H9 (cell line): ENCODE results near the gene SMAD6. TPM values are rescaled to one million over a fixed set of nuclear protein-coding genes. Genes with fewer than 3 reads are reported as not detected.

Experiments
- DNase-seq: peaks from one replicate; pipeline ENCODE4 v3.0.0-alpha.2; 2017
- H2AFZ ChIP-seq: one replicate; pipeline ENCODE4 v1.6.1; 2013; ENCODE audit warnings: mild to moderate bottlenecking, low read length, control low read depth, moderate library complexity
- H2AK5ac ChIP-seq: 2 replicates; pipeline ENCODE4 v1.6.1; 2013; ENCODE audit warnings: low read length, control low read depth, mixed read lengths; ENCODE audit not compliant: insufficient read length
- H2BK120ac ChIP-seq: one replicate; pipeline ENCODE4 v1.6.1; 2013; ENCODE audit warnings: low read depth, mild to moderate bottlenecking, low read length, control low read depth, inconsistent platforms; ENCODE audit not compliant: poor library complexity, severe bottlenecking
- H2BK12ac ChIP-seq: 2 replicates; pipeline ENCODE4 v1.6.1; 2013; ENCODE audit warnings: low read length, control low read depth, mixed read lengths, low read depth; ENCODE audit not compliant: insufficient read length
- H2BK15ac ChIP-seq: 2 replicates; pipeline ENCODE4 v1.6.1; 2013; ENCODE audit warnings: low read depth, low read length, control low read depth
- H2BK20ac ChIP-seq: one replicate; pipeline ENCODE4 v1.6.1; 2013; ENCODE audit warnings: low read depth, mild to moderate bottlenecking, low read length, control low read depth, inconsistent platforms; ENCODE audit not compliant: poor library complexity, severe bottlenecking
- H2BK5ac ChIP-seq: 2 replicates; pipeline ENCODE4 v1.6.1; 2013; ENCODE audit warnings: low read length, control low read depth, mixed read lengths; ENCODE audit not compliant: insufficient read length
- H3K14ac ChIP-seq: 2 replicates; pipeline ENCODE4 v1.6.1; 2013; ENCODE audit warnings: low read length, control low read depth; ENCODE audit not compliant: insufficient read depth
- H3K18ac ChIP-seq: 2 replicates; pipeline ENCODE4 v1.6.1; 2013; ENCODE audit warnings: low read depth, mild to moderate bottlenecking, mixed read lengths, low read length, control low read depth; ENCODE audit not compliant: insufficient read length
- H3K23ac ChIP-seq: 2 replicates; pipeline ENCODE4 v1.6.1; 2013; ENCODE audit warnings: low read length, control low read depth, mixed read lengths, low read depth; ENCODE audit not compliant: insufficient read length
- H3K23me2 ChIP-seq: 2 replicates; pipeline ENCODE4 v1.6.1; 2013; ENCODE audit warnings: low read depth, mild to moderate bottlenecking, mixed read lengths, low read length, control low read depth; ENCODE audit not compliant: insufficient read length, poor library complexity, severe bottlenecking
- H3K27ac ChIP-seq: 2 replicates; pipeline ENCODE4 v1.5.1; 2013; ENCODE audit warnings: low read length, control low read depth, mixed read lengths, low read depth; ENCODE audit not compliant: insufficient read length
- H3K27me3 ChIP-seq: 2 replicates; pipeline ENCODE4 v1.6.1; 2013; ENCODE audit warnings: low read length, control low read depth, inconsistent platforms; ENCODE audit not compliant: insufficient read depth
- H3K4ac ChIP-seq: 2 replicates; pipeline ENCODE4 v1.6.1; 2013; ENCODE audit warnings: low read depth, mild to moderate bottlenecking, control low read depth, inconsistent platforms, low read length, moderate library complexity
- H3K4me1 ChIP-seq: 2 replicates; pipeline ENCODE4 v1.6.1; 2013; ENCODE audit warnings: low read length, control low read depth, inconsistent platforms; ENCODE audit not compliant: insufficient read depth
- H3K4me2 ChIP-seq: 2 replicates; pipeline ENCODE4 v1.6.1; 2013; ENCODE audit warnings: low read length, control low read depth, mixed read lengths; ENCODE audit not compliant: insufficient read length, insufficient read depth
- H3K56ac ChIP-seq: 2 replicates; pipeline ENCODE4 v1.6.1; 2013; ENCODE audit warnings: low read depth, mild to moderate bottlenecking, mixed read lengths, low read length, control low read depth; ENCODE audit not compliant: insufficient read length
- H3K79me1 ChIP-seq: 2 replicates; pipeline ENCODE4 v1.6.1; 2013; ENCODE audit warnings: low read depth, mild to moderate bottlenecking, moderate library complexity, low read length, control low read depth, inconsistent platforms; ENCODE audit not compliant: insufficient read depth, poor library complexity, severe bottlenecking
- H3K79me2 ChIP-seq: 2 replicates; pipeline ENCODE4 v1.6.1; 2013; ENCODE audit warnings: low read length, control low read depth, inconsistent platforms; ENCODE audit not compliant: insufficient read depth
- H3K9ac ChIP-seq: 2 replicates; pipeline ENCODE4 v1.6.1; 2013; ENCODE audit warnings: low read length, control low read depth, mixed read lengths; ENCODE audit not compliant: insufficient read length; ENCODE audit errors: extremely low read depth
- H3K9me3 ChIP-seq: one replicate; pipeline ENCODE4 v1.6.1; 2013; ENCODE audit warnings: low read depth, low read length, inconsistent platforms; ENCODE audit not compliant: control insufficient read depth
- H3T11ph ChIP-seq: one replicate; pipeline ENCODE4 v1.6.1; 2013; ENCODE audit warnings: mild to moderate bottlenecking, low read length, control low read depth, inconsistent platforms
- H4K20me1 ChIP-seq: one replicate; pipeline ENCODE4 v1.6.1; 2013; ENCODE audit not compliant: control insufficient read depth, insufficient read length, insufficient read depth
- H4K5ac ChIP-seq: 2 replicates; pipeline ENCODE4 v1.6.1; 2013; ENCODE audit warnings: low read depth, mild to moderate bottlenecking, mixed read lengths, low read length, control low read depth; ENCODE audit not compliant: insufficient read length
- H4K8ac ChIP-seq: replicated peaks from 2 replicates; pipeline ENCODE4 v1.6.1; 2013; ENCODE audit warnings: low read length, control low read depth, mixed read lengths, low read depth; ENCODE audit not compliant: insufficient read length
- H4K91ac ChIP-seq: 2 replicates; pipeline ENCODE4 v1.6.1; 2013; ENCODE audit warnings: low read depth, mild to moderate bottlenecking, moderate library complexity, mixed read lengths, low read length, control low read depth; ENCODE audit not compliant: insufficient read length
- H3K27ac Mint-ChIP-seq, 3 experiments: 2 replicates in 2 of 3; 3 replicates in 1 of 3; pipeline ENCODE4 v1.8.0; 2020 to 2021; ENCODE audit warnings: mixed read lengths in 3 of 3, mild to moderate bottlenecking in 1 of 3, moderate library complexity in 1 of 3
- H3K27me3 Mint-ChIP-seq: 2 replicates; pipeline ENCODE4 v1.8.0; 2021; ENCODE audit warnings: low read depth, mild to moderate bottlenecking, moderate library complexity, mixed read lengths
- H3K36me3 Mint-ChIP-seq, 3 experiments: 2 replicates in 2 of 3; 3 replicates in 1 of 3; pipeline ENCODE4 v1.8.0; 2020 to 2021; ENCODE audit warnings: low read depth in 3 of 3, mixed read lengths in 3 of 3; ENCODE audit not compliant: insufficient read depth in 1 of 3
- H3K4me1 Mint-ChIP-seq, 2 experiments: 2 replicates each; pipeline ENCODE4 v1.8.0; 2020; ENCODE audit warnings: mixed read lengths in 2 of 2
- H3K4me3 Mint-ChIP-seq, 2 experiments: 2 replicates in 1 of 2; 3 replicates in 1 of 2; pipeline ENCODE4 v1.8.0; 2020 to 2021; ENCODE audit warnings: mild to moderate bottlenecking in 2 of 2, mixed read lengths in 2 of 2, moderate library complexity in 1 of 2
- H3K9me3 Mint-ChIP-seq, 2 experiments: 2 replicates in 1 of 2; 3 replicates in 1 of 2; pipeline ENCODE4 v1.8.0; 2020; ENCODE audit warnings: mild to moderate bottlenecking in 2 of 2, mixed read lengths in 2 of 2, moderate library complexity in 1 of 2
- WGBS: extraction: QIAGEN DNeasy Blood & Tissue Kit; methylation state at CpG from one replicate; pipeline ENCODE4 v1.1.7; 2013; ENCODE audit warnings: missing lambda C conversion rate, low lambda C conversion rate, mixed read lengths; ENCODE audit not compliant: insufficient read length; ENCODE audit errors: extremely low coverage; 5-methylcytosine and 5-hydroxymethylcytosine counted together
- total RNA-seq: library from RNA; stranded (reverse); gene quantifications from 2 replicates; pipeline ENCODE4 v1.2.1, GENCODE V29; 2021
- TF ChIP-seq, protein P1 (sequence below): fragments of 200-600 bp; sonication (generic); conservative IDR thresholded peaks from 3 replicates; pipeline ENCODE4 v1.8.0; 2021; ENCODE audit warnings: antibody characterized with exemption, mild to moderate bottlenecking

Gene SMAD6
- total RNA-seq, 1 experiment from 2014 or later, result 6.0 TPM

DNA sequence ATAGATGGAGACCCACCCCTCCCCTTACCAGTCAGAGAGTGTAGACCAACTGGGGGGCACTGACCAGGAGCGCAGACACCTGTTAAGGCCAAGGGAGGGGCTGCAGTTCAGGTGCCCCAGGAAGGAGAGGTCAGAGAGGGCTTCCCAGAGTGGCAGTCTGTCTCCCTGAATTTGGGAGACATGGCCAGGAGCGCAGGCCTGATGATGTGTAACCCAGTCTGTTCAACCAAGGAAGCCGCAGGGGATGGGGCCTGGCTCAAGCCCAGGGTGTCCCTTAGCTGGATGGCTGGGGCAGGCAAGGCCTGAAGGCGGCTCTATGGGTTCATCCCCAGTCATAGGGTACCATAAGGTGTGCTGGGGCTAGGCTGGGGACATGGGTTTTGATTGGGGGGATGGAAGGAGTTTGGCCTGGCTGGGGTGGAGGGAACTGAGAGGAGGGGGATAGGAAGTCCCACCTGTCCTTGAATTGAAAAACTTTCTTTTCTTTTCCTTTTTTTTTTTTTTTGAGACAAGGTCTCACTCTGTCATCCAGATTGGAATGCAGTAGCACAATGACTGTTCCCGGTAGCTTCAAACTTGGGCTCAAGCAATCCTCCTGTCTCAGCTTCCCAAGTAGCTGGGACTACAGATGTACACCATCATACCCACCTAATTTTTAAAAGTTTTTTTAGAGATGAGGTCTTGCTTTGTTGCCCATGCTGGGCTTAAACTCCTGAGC, 75.7 kb downstream of the SMAD6 start:
- no peak overlapping the region for H3K4ac ChIP-seq
- TF ChIP-seq, protein P1, sequence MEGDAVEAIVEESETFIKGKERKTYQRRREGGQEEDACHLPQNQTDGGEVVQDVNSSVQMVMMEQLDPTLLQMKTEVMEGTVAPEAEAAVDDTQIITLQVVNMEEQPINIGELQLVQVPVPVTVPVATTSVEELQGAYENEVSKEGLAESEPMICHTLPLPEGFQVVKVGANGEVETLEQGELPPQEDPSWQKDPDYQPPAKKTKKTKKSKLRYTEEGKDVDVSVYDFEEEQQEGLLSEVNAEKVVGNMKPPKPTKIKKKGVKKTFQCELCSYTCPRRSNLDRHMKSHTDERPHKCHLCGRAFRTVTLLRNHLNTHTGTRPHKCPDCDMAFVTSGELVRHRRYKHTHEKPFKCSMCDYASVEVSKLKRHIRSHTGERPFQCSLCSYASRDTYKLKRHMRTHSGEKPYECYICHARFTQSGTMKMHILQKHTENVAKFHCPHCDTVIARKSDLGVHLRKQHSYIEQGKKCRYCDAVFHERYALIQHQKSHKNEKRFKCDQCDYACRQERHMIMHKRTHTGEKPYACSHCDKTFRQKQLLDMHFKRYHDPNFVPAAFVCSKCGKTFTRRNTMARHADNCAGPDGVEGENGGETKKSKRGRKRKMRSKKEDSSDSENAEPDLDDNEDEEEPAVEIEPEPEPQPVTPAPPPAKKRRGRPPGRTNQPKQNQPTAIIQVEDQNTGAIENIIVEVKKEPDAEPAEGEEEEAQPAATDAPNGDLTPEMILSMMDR, result no peak
- peaks cover 32 to 47% of the 10 kb centered on the region in 2 experiments for H3K4me1 Mint-ChIP-seq
- no peak overlapping the region for H2BK5ac ChIP-seq
- peaks cover 3% of the 10 kb centered on the region; the same call in 1 of the 2 replicates for H3K4me1 ChIP-seq
- no peaks in the 10 kb centered on the region for H3K27me3 ChIP-seq
- H3K27me3 Mint-ChIP-seq, result no peaks in the 10 kb centered on the region
- H2BK15ac ChIP-seq, result no peak overlapping the region
- no peak overlapping the region for H3K18ac ChIP-seq
- no CpG with 5 or more reads among the region's 5 CpGs for WGBS
- no peaks in the 10 kb centered on the region for H4K20me1 ChIP-seq
- no peak overlapping the region for H2BK120ac ChIP-seq
- H4K8ac ChIP-seq, result no peak overlapping the region
- H3K14ac ChIP-seq, result no peak overlapping the region
- no peak overlapping the region for H3K4me2 ChIP-seq
- H3K9me3 ChIP-seq, result no peaks in the 10 kb centered on the region
- H3T11ph ChIP-seq, result no peak overlapping the region
- no peak overlapping the region for H2BK20ac ChIP-seq
- H3K23ac ChIP-seq, result no peak overlapping the region
- no peaks in the 10 kb centered on the region for H3K23me2 ChIP-seq
- H3K27ac ChIP-seq, result no peak overlapping the region
- no peak overlapping the region for H4K91ac ChIP-seq
- no peaks in the 10 kb centered on the region for H3K9me3 Mint-ChIP-seq
- no peak overlapping the region for H3K4me3 Mint-ChIP-seq
- H3K36me3 Mint-ChIP-seq, result no peaks in the 10 kb centered on the region; a peak in 1 of 7 replicates
- H4K5ac ChIP-seq, result no peak overlapping the region
- no peak for DNase-seq
- no peak overlapping the region for H2BK12ac ChIP-seq
- no peak overlapping the region for H2AFZ ChIP-seq
- H3K27ac Mint-ChIP-seq, result peak overlapping the region in 1 of 3 experiments; percentile 33; a peak in 1 of 7 replicates
- no peak overlapping the region for H3K9ac ChIP-seq
- H2AK5ac ChIP-seq, result no peak overlapping the region
- no peaks in the 10 kb centered on the region for H3K79me2 ChIP-seq
- H3K56ac ChIP-seq, result no peak overlapping the region
- H3K79me1 ChIP-seq, result no peaks in the 10 kb centered on the region
